ENCODE measurements around the gene RNF112. TPM values are rescaled to one million over a fixed set of nuclear protein-coding genes. Genes with fewer than 3 reads are reported as not detected.

RNF112 gene
- total and polyA plus RNA-seq, 2 of the 8 experiments (the other 6 are each of a cell fraction or from before 2014, with no cell fraction given), result 1.1 to 2.2 TPM

DNA sequence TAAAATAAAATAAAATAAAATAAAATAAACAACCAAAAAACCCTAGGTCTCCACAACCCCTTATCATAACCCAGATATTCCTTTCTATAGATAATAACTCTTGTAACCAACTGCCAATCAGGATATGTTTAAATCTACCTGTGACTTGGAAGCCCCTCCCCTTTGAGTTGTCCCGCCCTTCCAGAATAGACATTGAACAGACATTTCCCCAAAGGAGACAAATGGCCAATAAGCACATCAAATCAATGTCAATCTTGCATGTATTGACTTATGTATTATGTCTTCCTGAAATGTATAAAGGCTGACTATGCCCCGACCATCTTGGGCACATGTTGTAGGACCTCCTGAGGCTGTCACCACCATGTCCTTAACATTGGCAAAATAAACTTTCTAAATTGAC, 34.2 kb upstream of the RNF112 start:
- Histone ChIP-seq H3K4me2 (ENCODE audit: insufficient read depth in 1 of 2, low read depth in 2 of 2, low read length in 2 of 2) (peak overlapping the region; percentile 72 to 95), H2BK120ac (replicated peaks; ENCODE audit: low read depth, low read length) (no peak overlapping the region), H4K5ac (ENCODE audit: insufficient read length, low read depth, low read length) (no peak overlapping the region), H2BK12ac (ENCODE audit: low read depth, low read length) (no peak overlapping the region), H3K4me1 (replicated peaks in 1 of 4; ENCODE audit: control insufficient read depth in 3 of 4, insufficient read depth in 4 of 4, low read length in 3 of 4) (peaks cover 3 to 12% (median 5%) of the 10 kb centered on the region in 4 experiments), H2AFZ (ENCODE audit: low read length) (no peak overlapping the region), H3K18ac (ENCODE audit: extremely low read depth, low read length) (no peak overlapping the region), H2BK15ac (ENCODE audit: low read length) (no peak overlapping the region), H2BK20ac (ENCODE audit: low read length) (no peak overlapping the region), H3K14ac (ENCODE audit: insufficient read length) (no peak overlapping the region), H3K36me3 (ENCODE audit: control insufficient read depth in 2 of 4, insufficient read depth in 4 of 4, low read length in 3 of 4) (peaks cover 15 to 23% (median 17%) of the 10 kb centered on the region in 4 experiments), H3K9ac (replicated peaks in 1 of 4; ENCODE audit: extremely low read depth in 1 of 4, low read depth in 3 of 4, low read length in 3 of 4) (no peak overlapping the region; a peak in 1 of 7 replicates), H4K20me1 (replicated peaks in 1 of 2; ENCODE audit: control insufficient read depth in 1 of 2, insufficient read depth in 2 of 2, low read length in 2 of 2) (peaks cover 0 to 16% of the 10 kb centered on the region in 2 experiments), H4K8ac (ENCODE audit: extremely low read depth, insufficient read depth, low read length) (no peak overlapping the region), H3K79me2 (ENCODE audit: control insufficient read depth in 1 of 2, insufficient read depth in 2 of 2, low read length in 2 of 2) (peaks cover 0 to 28% of the 10 kb centered on the region in 2 experiments; a peak in 2 of 4 replicates), H3K23me2 (ENCODE audit: low read depth, low read length) (peaks cover 8% of the 10 kb centered on the region; the same call in 1 of the 2 replicates), H4K91ac (replicated peaks; ENCODE audit: insufficient read length, low read length) (no peak overlapping the region), H2BK5ac (ENCODE audit: low read depth, low read length) (no peak overlapping the region), H3K9me3 (ENCODE audit: insufficient read depth in 2 of 2, low read depth in 1 of 2, low read length in 1 of 2) (no peaks in the 10 kb centered on the region), H3K4ac (replicated peaks; ENCODE audit: insufficient read length, low read depth, low read length) (no peak overlapping the region), H2AK5ac (ENCODE audit: low read depth, low read length) (no peak overlapping the region), H3K27ac (ENCODE audit: low read depth, low read length) (no peak overlapping the region), H3K4me3 (ENCODE audit: extremely low read depth in 1 of 4, insufficient read depth in 2 of 4, low read depth in 3 of 4, low read length in 4 of 4) (peak overlapping the region; percentile 59 to 90 (median 82)), H3K79me1 (ENCODE audit: low read depth, low read length) (peaks cover 8% of the 10 kb centered on the region), H3K23ac (ENCODE audit: insufficient read length) (no peak overlapping the region), H3K56ac (replicated peaks; ENCODE audit: insufficient read length, low read depth, low read length) (no peak overlapping the region), H3K27me3 (replicated peaks in 1 of 4; ENCODE audit: control insufficient read depth in 3 of 4, extremely low read depth in 1 of 4, insufficient read depth in 3 of 4, low read length in 3 of 4) (no peaks in the 10 kb centered on the region)
- FAIRE-seq (no peak), DNase-seq (ENCODE audit: low read depth in 1 of 2, low spot score in 2 of 2) (no peak)
- ChIA-PET CTCF (ENCODE audit: partially characterized antibody) (interaction anchor here (2.2 kb wide), 1 partner anchor 368 kb away, joined by 8 read pairs; no protein-coding TSS in a partner anchor), POLR2A (ENCODE audit: partially characterized antibody) (interaction anchor here (0.9 to 2.8 kb wide), 3 partner anchors 8 to 81 kb away, joined by 3 to 32 read pairs (median 11); partner anchors contain the start of gene B9D1)
- no peak for TF ChIP-seq NRF1 (IDR thresholded peaks at IDR 0.05; ENCODE audit: low read depth, low read length)
- TF ChIP-seq SP2 (IDR thresholded peaks at IDR 0.05; ENCODE audit: low read length), result no peak
- TF ChIP-seq HDAC6 (IDR thresholded peaks at IDR 0.05; ENCODE audit: low read depth, low read length), result no peak
- no peak for TF ChIP-seq CHD2 (IDR thresholded peaks at IDR 0.05; ENCODE audit: low read length)
- TF ChIP-seq CREB1 (IDR thresholded peaks at IDR 0.05), result no peak
- TF ChIP-seq PHF8 (conservative IDR thresholded peaks at IDR 0.05; ENCODE audit: low read depth, low read length), result no peak
- no peak for TF ChIP-seq RBBP5 (IDR thresholded peaks at IDR 0.05; ENCODE audit: borderline replicate concordance, low read depth, low read length)
- no peak for TF ChIP-seq KDM5A (IDR thresholded peaks at IDR 0.05; ENCODE audit: low read length)
- TF ChIP-seq JUND (IDR thresholded peaks at IDR 0.05; ENCODE audit: low read length), result no peak
- TF ChIP-seq BRCA1 (IDR thresholded peaks at IDR 0.05; ENCODE audit: low read depth, low read length), result no peak
- TF ChIP-seq POLR2A (IDR thresholded peaks at IDR 0.05; ENCODE audit: control extremely low read depth in 1 of 2, low read depth in 2 of 2, low read length in 2 of 2), result no peak
- WGBS, 2 experiments (ENCODE audit: extremely low coverage in 1 of 2, insufficient coverage in 1 of 2, insufficient read length in 1 of 2, insufficient replicate concordance in 2 of 2, low coverage in 1 of 2, low lambda C conversion rate in 2 of 2, missing lambda C conversion rate in 1 of 2), result 59% methylated on average over 2 of the region's 2 CpGs; no CpG with 5 or more reads in 1 of the 2 experiments

Data from H1 (cell line).